GM10266 (cell line): ENCODE measurements around the gene AP2A2.

ENCODE experiments used
- DNase-seq: peaks from one replicate; pipeline ENCODE4 v3.0.0; 2012; ENCODE audit errors: extremely low spot score
- TF ChIP-seq, protein P1 (sequence below): IDR thresholded peaks from 2 replicates; pipeline ENCODE4 v1.5.1; 2012; ENCODE audit warnings: mild to moderate bottlenecking, low read depth; ENCODE audit not compliant: control insufficient read depth, insufficient read depth; ENCODE audit errors: missing control alignments

The AP2A2 gene

GRCh38 chr11:992577-992976 is 66.9 kb downstream of the AP2A2 start:
- no peak for DNase-seq
- TF ChIP-seq, protein P1, sequence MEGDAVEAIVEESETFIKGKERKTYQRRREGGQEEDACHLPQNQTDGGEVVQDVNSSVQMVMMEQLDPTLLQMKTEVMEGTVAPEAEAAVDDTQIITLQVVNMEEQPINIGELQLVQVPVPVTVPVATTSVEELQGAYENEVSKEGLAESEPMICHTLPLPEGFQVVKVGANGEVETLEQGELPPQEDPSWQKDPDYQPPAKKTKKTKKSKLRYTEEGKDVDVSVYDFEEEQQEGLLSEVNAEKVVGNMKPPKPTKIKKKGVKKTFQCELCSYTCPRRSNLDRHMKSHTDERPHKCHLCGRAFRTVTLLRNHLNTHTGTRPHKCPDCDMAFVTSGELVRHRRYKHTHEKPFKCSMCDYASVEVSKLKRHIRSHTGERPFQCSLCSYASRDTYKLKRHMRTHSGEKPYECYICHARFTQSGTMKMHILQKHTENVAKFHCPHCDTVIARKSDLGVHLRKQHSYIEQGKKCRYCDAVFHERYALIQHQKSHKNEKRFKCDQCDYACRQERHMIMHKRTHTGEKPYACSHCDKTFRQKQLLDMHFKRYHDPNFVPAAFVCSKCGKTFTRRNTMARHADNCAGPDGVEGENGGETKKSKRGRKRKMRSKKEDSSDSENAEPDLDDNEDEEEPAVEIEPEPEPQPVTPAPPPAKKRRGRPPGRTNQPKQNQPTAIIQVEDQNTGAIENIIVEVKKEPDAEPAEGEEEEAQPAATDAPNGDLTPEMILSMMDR = no peak

DNA sequence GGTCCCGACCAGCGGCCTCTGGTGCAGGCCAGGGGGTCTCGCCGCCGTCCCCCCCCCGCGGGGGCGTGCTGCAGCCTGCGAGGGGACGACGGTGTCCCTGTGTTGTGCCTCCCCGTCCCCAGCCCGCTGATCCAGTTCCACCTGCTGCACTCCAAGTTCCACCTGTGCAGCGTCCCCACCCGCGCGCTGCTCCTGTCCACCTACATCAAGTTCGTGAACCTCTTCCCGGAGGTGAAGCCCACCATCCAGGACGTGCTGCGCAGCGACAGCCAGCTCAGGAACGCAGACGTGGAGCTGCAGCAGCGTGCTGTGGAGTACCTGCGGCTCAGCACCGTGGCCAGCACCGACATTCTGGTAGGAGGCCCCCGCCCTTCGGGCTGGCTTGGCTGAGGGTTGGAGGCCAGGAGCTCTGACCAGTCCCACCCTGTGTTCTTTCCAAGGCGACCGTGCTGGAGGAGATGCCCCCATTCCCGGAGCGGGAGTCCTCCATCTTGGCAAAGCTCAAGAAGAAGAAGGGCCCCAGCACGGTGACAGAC is 68.0 kb downstream of the AP2A2 start:
- DNase-seq = no peak
- TF ChIP-seq, protein P1 = no peak

DNA sequence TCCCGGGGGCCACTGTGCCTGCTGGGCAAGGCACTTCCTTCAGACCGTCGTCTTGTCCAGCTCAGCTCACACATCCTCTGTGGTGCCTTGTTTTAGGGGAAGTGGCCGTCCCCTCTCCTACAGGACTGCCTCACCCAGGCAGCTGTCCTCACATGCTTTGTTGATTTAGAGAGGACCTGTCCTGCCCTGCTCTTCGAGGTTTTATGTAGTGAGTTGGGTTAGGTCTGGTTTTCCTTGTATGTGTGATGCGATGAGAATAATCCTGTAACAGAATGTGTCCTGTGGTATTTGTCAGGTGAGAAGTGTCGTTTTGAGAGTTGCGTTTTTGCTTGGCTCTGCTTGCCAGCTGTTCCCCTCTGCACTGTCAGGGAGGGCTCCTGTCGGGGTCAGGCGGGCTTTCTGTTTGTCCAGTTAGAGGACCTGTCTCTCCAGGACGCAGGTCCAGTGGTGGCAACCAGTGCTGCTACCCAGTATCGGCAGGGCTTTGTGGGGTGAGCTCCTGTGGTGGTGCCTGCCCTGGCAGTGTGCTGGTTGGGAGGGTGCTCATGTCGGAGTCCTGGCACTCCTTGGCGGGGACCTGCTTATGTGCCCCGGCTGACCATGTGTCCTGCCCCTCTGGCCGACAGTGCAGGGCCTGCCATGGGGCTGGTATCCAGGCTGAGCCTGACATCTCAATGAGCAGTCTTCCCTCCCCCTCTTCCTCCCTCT is 69.5 kb downstream of the AP2A2 start:
- TF ChIP-seq, protein P1 = no peak
- DNase-seq = peak; percentile 61

- TF ChIP-seq, protein P1 = no peak
- DNase-seq = peak; percentile 92
Observed at GRCh38 chr11:995752-996420, 70.2 kb downstream of the AP2A2 start.

DNA sequence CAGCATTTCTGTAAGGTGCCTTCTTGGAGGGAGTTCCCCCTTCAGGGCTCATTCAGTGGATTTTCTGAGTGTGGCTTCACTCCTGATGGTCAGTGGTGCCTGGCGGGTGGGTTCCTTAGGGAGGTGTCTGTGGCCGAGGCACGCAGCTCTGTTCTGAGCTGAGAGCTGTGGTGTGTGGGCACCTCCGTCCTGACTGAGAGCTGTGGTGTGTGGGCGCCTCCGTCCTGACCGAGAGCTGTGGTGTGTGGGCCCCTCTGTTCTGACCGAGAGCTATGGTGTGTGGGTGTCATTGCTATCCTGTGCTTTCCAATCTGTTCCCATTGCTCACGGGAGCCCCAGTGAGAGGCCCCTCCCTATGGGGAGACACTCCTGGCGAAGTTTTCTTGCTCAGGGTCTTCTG is 71.0 kb downstream of the AP2A2 start:
- TF ChIP-seq, protein P1 = no peak
- DNase-seq = peak; percentile 58

- TF ChIP-seq, protein P1 = no peak
- DNase-seq = no peak
Observed at GRCh38 chr11:997907-998306, 72.2 kb downstream of the AP2A2 start.

GRCh38 chr11:999009-999408 is 73.3 kb downstream of the AP2A2 start:
- TF ChIP-seq, protein P1 = no peak
- no peak for DNase-seq
